Activated gamma-delta T cell treated with anti-CD3 and anti-CD28 coated beads, Interleukin-2, amount 50 U/mL, for 16 hours (primary cell): ENCODE data around the gene TLE5.
"Not testable (repeated sequence)": the region's sequence is repeated elsewhere in the genome, so short reads cannot be mapped to it uniquely, and the experiment has no call there.

ENCODE experiments used
- DNase-seq: peaks from one replicate; pipeline ENCODE4 v3.0.0-alpha.2; 2020; ENCODE audit warnings: low read depth

Gene TLE5

GRCh38 chr19:3061182-3062161 is 823 bp downstream of the TLE5 start:
- peak; percentile 58 for DNase-seq

- DNase-seq, result no peak
These were observed 1.5 kb downstream of the TLE5 start for GRCh38 chr19:3060857-3061181.

- DNase-seq, result no peak
These were observed 2.6 kb downstream of the TLE5 start for GRCh38 chr19:3059653-3060052.

- DNase-seq, result no peak
These were observed 3.4 kb downstream of the TLE5 start for GRCh38 chr19:3058821-3059314.

- DNase-seq, result no peak
These were observed 4.1 kb downstream of the TLE5 start for GRCh38 chr19:3058009-3058820.

- DNase-seq, result no peak
These were observed 5.0 kb downstream of the TLE5 start for GRCh38 chr19:3057275-3057714.

- DNase-seq, result no peak
These were observed 5.7 kb downstream of the TLE5 start for GRCh38 chr19:3056417-3057088.

- no peak for DNase-seq
These were observed 6.4 kb downstream of the TLE5 start for GRCh38 chr19:3055741-3056416.

- no peak for DNase-seq
These were observed 7.1 kb downstream of the TLE5 start for GRCh38 chr19:3054972-3055740.

GRCh38 chr19:3054265-3054971 is 7.9 kb downstream of the TLE5 start:
- no peak for DNase-seq

GRCh38 chr19:3053780-3054179 is 8.5 kb downstream of the TLE5 start:
- no peak for DNase-seq

GRCh38 chr19:3053218-3053621 is 9.1 kb downstream of the TLE5 start:
- DNase-seq, result no peak

GRCh38 chr19:3050016-3050415 is 12.3 kb downstream of the TLE5 start:
- DNase-seq, result not testable (repeated sequence)

GRCh38 chr19:3049089-3049488 is 13.2 kb downstream of the TLE5 start:
- no peak for DNase-seq

GRCh38 chr19:3048190-3048533 is 14.1 kb downstream of the TLE5 start:
- no peak for DNase-seq

- DNase-seq, result no peak
These were observed 14.7 kb downstream of the TLE5 start for GRCh38 chr19:3047496-3048189.

- no peak for DNase-seq
These were observed 15.4 kb downstream of the TLE5 start for GRCh38 chr19:3046698-3047495.

- no peak for DNase-seq
These were observed 16.2 kb downstream of the TLE5 start for GRCh38 chr19:3045885-3046697.
